ENCODE measurements around the gene SLC9A7. TPM values are rescaled to one million over a fixed set of nuclear protein-coding genes. Genes with fewer than 3 reads are reported as not detected.

SLC9A7 gene
- total RNA-seq, 1 experiment from 2014 or later: 20.9 TPM

GRCh38 chrX:46796574-46797191 lies 37.8 kb upstream of the SLC9A7 start:
- Histone ChIP-seq H2AFZ (no peak overlapping the region), H3K36me3 (ENCODE audit: low read depth) (no peaks in the 10 kb centered on the region), H3K9me2 (ENCODE audit: insufficient read depth) (no peaks in the 10 kb centered on the region), H3K79me2 (ENCODE audit: low read depth) (no peaks in the 10 kb centered on the region), H3K27ac (no peak overlapping the region), H3F3A (ENCODE audit: insufficient read depth, low read depth) (peaks cover 17% of the 10 kb centered on the region), H3K27me3 (ENCODE audit: insufficient read depth, low read depth) (no peaks in the 10 kb centered on the region), H4K20me1 (ENCODE audit: insufficient read depth) (no peaks in the 10 kb centered on the region), H3K9me3 (ENCODE audit: insufficient read depth, low read depth) (no peaks in the 10 kb centered on the region), H3K4me3 (no peak overlapping the region), H3K4me2 (no peak overlapping the region), H3K4me1 (replicated peaks; ENCODE audit: insufficient read depth) (peaks cover 19% of the 10 kb centered on the region)
- no peak for TF ChIP-seq EZH2 (IDR thresholded peaks at IDR 0.05; ENCODE audit: low read depth)
- TF ChIP-seq CTCF (conservative IDR thresholded peaks at IDR 0.05): peak; percentile 68
- ChIA-PET POLR2A (ENCODE audit: unreplicated experiment) (interaction anchor here (0.5 kb wide), 1 partner anchor 43 kb away, joined by 3 read pairs; no protein-coding TSS in a partner anchor), CTCF (interaction anchor here (1.1 kb wide), 1 partner anchor 37 kb away, joined by 4 read pairs; no protein-coding TSS in a partner anchor)
- intact Hi-C loops (cut with micrococcal nuclease; ENCODE audit: unreplicated experiment): no loop called here
- DNase-seq: peak; percentile 45 to 50
- no TSS peak for BruUV-seq (replicated peaks)

- TF ChIP-seq CTCF (conservative IDR thresholded peaks at IDR 0.05) (no peak), EZH2 (IDR thresholded peaks at IDR 0.05; ENCODE audit: low read depth) (no peak)
- no peaks in the 10 kb centered on the region for H3K36me3 ChIP-seq (ENCODE audit: low read depth)
- no TSS peak for BruUV-seq (replicated peaks)
- peaks cover 22% of the 10 kb centered on the region for H3F3A ChIP-seq (ENCODE audit: insufficient read depth, low read depth)
- H2AFZ ChIP-seq: no peak overlapping the region
- H3K27ac ChIP-seq: peak overlapping the region; percentile 98
- peak overlapping the region; percentile 39; the same call in 1 of the 2 replicates for H3K4me3 ChIP-seq
- ChIA-PET CTCF (no interaction called here), POLR2A (ENCODE audit: unreplicated experiment) (no interaction called here)
- H3K9me3 ChIP-seq (ENCODE audit: insufficient read depth, low read depth): no peaks in the 10 kb centered on the region
- H3K79me2 ChIP-seq (ENCODE audit: low read depth): no peaks in the 10 kb centered on the region
- no peaks in the 10 kb centered on the region for H3K27me3 ChIP-seq (ENCODE audit: insufficient read depth, low read depth)
- H4K20me1 ChIP-seq (ENCODE audit: insufficient read depth): no peaks in the 10 kb centered on the region
- intact Hi-C loops (cut with micrococcal nuclease; ENCODE audit: unreplicated experiment): no loop called here
- no peaks in the 10 kb centered on the region for H3K9me2 ChIP-seq (ENCODE audit: insufficient read depth)
- DNase-seq: peak in 1 of 2 experiments; percentile 65
- H3K4me2 ChIP-seq: peak overlapping the region; percentile 73
- peaks cover 32% of the 10 kb centered on the region for H3K4me1 ChIP-seq (replicated peaks; ENCODE audit: insufficient read depth)
Observed at GRCh38 chrX:46793386-46794143, 34.6 kb upstream of the SLC9A7 start.

GRCh38 chrX:46792810-46793188 lies 33.9 kb upstream of the SLC9A7 start:
- POLR2A ChIA-PET (ENCODE audit: unreplicated experiment): no interaction called here
- Histone ChIP-seq H3K79me2 (ENCODE audit: low read depth) (no peaks in the 10 kb centered on the region), H3F3A (ENCODE audit: insufficient read depth, low read depth) (peaks cover 22% of the 10 kb centered on the region), H3K4me3 (peak overlapping the region; percentile 39; the same call in 1 of the 2 replicates), H2AFZ (no peak overlapping the region), H3K9me2 (ENCODE audit: insufficient read depth) (no peaks in the 10 kb centered on the region), H3K4me1 (replicated peaks; ENCODE audit: insufficient read depth) (peaks cover 32% of the 10 kb centered on the region), H4K20me1 (ENCODE audit: insufficient read depth) (no peaks in the 10 kb centered on the region), H3K36me3 (ENCODE audit: low read depth) (no peaks in the 10 kb centered on the region), H3K4me2 (peak overlapping the region; percentile 73), H3K27ac (peak overlapping the region; percentile 98), H3K27me3 (ENCODE audit: insufficient read depth, low read depth) (no peaks in the 10 kb centered on the region), H3K9me3 (ENCODE audit: insufficient read depth, low read depth) (no peaks in the 10 kb centered on the region)
- TF ChIP-seq CTCF (conservative IDR thresholded peaks at IDR 0.05) (no peak), EZH2 (IDR thresholded peaks at IDR 0.05; ENCODE audit: low read depth) (no peak)
- intact Hi-C loops (cut with micrococcal nuclease; ENCODE audit: unreplicated experiment): loop anchor here (1.0 kb wide), 1 partner anchor 33 kb away; the partner anchor contains the start of gene SLC9A7
- CTCF ChIA-PET: no interaction called here
- BruUV-seq (replicated peaks): no TSS peak
- no peak for DNase-seq
